C4-2B (cell line): ENCODE results near the gene TMEM220.

ENCODE experiments used
- H3K27ac ChIP-seq: fragments of 450-650 bp; 2 replicates; pipeline ENCODE4 v1.5.1; 2017
- CTCF ChIP-seq: fragments of 450-650 bp; conservative IDR thresholded peaks from 2 replicates; pipeline ENCODE4 v1.5.1; 2017; ENCODE audit warnings: mild to moderate bottlenecking
- ZFX ChIP-seq: fragments of 450-650 bp; IDR thresholded peaks from 2 replicates; pipeline ENCODE4 v1.6.1; 2017

Gene TMEM220

DNA sequence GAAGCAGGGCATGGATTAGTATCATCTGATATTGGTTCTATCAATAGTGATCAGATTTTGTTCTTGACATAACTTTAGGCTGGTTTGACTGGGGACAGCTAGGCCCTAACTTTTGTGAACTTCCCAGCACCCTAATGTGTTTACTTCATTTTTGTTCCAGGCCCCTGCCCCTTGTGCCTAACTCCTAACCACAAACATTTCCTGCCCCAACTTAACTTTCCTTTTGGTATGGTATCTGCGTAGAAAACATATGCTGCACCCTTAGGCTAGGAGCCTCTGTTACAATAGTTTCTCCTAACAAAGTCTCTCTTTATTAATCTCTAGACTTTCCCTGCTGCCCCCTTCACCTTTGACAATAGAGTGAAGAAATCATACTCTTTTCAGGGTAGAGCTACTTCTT is 30.0 kb downstream of the TMEM220 start:
- H3K27ac ChIP-seq, result no peak overlapping the region
- TF ChIP-seq CTCF (no peak), ZFX (no peak)

DNA sequence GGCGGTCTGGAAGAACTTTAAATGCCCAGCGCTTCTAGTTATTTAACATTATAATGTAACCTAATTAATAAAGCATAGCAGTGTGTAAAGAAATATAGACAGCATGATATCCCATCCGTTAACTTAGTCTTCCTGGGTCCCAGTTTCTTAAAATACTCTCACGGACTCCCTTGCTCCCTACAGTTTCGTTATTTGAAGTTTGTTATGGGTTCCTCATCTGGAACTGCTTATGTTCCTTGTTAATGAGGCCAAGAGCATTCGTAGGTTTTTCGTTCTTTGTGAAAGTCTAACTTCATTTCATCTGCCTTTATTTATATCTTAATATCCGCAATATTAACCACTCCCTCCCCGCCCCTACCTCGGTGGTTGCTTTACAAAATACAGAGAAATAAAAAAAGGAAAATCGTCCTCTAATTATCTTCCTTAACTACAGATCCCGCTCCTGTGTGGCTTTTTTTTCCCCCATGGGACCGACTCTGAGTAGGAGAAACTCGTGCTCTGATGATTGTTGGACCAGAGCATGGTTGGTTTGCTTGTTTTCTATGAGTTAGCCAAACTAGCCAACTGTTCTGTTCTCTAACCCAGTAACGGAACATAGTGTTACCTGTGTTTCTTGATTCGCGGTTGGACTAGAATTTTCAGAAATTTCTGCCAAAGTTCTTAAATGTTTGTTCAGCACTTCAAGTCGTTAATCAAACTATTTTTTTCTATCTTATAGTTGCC is 31.6 kb downstream of the TMEM220 start:
- TF ChIP-seq ZFX, result no peak
- no peak for TF ChIP-seq CTCF
- peak overlapping the region; percentile 93 for H3K27ac ChIP-seq

DNA sequence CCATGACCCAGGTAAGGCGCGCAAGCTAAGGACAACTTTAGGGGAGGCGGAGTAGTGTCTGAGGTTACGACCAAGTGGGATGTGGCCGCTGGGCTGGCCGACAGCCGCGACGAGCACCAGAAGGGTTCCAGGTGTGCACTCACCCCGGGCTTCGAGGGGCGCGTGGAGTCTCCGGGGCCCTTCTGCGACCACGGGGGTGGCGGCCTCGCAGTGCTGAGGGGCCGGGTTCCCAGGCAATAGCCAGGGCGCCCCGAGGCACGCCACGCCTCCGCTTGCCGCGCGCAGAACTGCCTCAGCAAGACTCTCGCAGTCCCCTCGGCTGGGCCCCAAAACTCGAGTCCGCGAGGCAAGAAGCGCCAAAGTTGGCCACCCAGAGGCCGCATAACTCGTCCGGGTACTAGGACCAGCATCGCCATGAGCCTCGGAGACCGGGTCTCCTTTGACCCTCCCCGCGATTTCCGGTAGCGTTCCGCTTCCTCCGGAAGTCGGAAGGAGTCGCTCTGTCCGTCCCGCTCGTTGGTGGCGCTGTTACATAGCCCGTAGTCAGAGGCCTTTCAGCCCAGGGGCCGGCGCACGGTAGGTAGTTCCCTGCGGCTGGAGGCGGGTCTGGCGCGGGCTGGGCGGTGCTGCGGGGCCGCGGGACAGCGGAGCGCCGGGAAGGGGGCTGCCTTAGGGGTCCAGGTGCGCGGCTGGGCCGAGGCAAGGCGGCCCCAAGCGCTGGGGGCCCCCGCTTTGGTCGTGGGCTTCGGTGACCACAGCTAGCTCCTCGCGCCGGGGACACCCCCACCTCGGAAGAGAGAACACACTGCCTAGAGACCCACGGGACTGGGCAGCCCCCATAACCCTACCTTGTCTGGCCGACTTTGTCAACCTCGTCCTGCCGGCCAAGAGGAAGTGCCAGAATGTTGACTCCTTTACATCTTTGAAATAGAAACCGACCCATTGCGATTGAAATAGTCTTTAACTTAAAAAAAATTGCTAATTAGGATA is 32.4 kb downstream of the TMEM220 start, which contains the start of the genes ADPRM and SCO1:
TSS of gene ADPRM (plus strand) at position 503 of the 990 bp plus-strand sequence. CDS start 7,333 bp downstream, outside the sequence.
TSS of gene SCO1 (minus strand) at position 442 of the 990 bp plus-strand sequence. CDS start at position 416, 26 bp downstream.
- TF ChIP-seq CTCF, result peak; percentile 53
- TF ChIP-seq ZFX, result peak; percentile 84
- H3K27ac ChIP-seq, result peak within 1 kb of the TSS; percentile 93

GRCh38 chr17:10695875-10696407 is 33.9 kb downstream of the TMEM220 start:
- peak overlapping the region; percentile 4; the same call in 1 of the 2 replicates for H3K27ac ChIP-seq

- no peak overlapping the region for H3K27ac ChIP-seq
- no peak for TF ChIP-seq CTCF
- TF ChIP-seq ZFX, result no peak
Observed at GRCh38 chr17:10687499-10687898, 42.3 kb downstream of the TMEM220 start.

DNA sequence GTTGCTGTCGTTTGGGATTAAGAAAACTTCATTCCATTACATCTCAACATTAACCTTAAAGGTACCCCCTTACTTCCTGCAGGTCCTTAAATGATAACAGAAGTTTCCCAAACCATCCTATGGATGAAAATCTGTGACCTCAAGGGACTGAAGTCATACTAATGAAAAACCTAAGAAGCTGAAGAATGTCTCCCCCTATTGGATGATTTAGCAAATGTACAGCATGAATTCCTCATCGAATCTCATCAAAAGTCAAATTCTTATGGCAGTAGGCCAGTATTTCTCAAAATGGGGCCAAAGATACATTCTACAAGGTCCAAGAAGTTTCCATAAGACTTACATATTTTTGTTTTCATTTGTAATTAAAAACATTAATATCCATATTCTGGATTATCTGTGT is 46.0 kb downstream of the TMEM220 start:
- H3K27ac ChIP-seq, result no peak overlapping the region
- TF ChIP-seq CTCF (peak; percentile 69), ZFX (no peak)

DNA sequence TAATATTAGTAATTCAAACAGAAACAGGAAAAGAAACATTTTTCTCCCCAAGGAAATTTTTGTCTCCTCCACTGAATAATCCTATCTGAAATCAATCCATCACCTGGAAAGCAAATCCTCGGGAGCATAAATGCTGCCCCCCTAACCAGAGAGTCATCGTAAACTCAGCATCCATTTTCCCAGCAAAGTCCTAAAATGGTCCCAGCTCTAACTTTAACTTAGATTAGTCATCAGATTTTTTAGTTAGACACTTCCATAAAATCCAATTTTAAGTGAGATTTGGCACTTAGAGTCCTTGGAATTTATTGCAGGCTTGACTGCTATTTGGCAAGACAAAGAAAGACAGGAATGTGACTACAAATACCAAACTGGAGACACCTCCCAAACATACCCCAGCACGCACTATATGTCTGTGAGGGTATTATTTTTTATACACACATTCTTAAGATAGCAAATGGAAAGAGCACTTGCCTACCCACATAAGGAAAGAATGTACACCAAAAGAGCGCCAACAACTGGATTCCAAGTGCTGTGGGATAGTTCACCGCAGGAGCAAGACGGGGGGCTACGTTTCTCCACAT is 47.9 kb downstream of the TMEM220 start:
- TF ChIP-seq CTCF, result no peak
- TF ChIP-seq ZFX, result no peak
- H3K27ac ChIP-seq, result no peak overlapping the region
